GM21529 (cell line): Measurements from ENCODE around the gene PRPF19.

Experiments
- ATAC-seq: cut with Tn5 transposase; IDR thresholded peaks from one replicate; pipeline ENCODE4 v1.9.1; 2021; ENCODE audit not compliant: unreplicated experiment

PRPF19 gene

DNA sequence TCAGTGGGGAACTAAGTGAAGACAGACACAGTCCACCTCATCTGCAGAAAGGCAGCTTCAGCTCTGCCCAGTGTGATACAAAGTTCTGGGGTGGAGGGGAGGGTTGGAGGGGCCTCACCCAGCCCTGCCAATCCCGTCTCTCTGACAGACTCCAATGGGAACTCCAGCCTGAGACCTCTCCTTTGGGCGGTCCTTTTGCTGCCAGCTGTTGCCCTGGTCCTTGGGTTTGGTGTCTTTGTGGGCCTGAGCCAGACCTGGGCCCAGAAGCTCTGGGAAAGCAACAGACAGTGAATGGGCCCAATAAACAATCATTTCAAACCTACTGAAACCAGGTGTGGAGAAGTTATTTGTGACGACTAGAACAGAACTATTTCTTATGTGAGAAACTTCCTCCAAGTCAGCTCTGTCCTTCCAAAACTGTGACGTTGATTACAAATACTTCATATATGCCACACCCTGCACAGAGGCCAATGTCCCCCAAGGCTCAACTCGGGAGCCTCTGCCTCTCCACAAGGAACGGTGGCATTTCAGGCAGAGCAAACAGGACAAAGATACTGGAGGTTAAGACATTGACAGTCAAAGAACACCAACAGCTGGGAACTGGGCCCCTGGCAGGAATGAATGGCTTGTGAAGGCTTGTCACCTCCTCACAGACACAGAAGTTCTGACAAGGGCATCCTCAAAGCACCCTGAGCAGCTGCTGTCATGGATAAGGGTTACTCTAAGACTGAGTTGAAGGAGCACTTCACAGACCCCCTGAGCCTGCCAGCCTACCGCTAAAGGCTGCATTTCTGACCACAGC, 30.8 kb downstream of the PRPF19 start:
- ATAC-seq = no peak

DNA sequence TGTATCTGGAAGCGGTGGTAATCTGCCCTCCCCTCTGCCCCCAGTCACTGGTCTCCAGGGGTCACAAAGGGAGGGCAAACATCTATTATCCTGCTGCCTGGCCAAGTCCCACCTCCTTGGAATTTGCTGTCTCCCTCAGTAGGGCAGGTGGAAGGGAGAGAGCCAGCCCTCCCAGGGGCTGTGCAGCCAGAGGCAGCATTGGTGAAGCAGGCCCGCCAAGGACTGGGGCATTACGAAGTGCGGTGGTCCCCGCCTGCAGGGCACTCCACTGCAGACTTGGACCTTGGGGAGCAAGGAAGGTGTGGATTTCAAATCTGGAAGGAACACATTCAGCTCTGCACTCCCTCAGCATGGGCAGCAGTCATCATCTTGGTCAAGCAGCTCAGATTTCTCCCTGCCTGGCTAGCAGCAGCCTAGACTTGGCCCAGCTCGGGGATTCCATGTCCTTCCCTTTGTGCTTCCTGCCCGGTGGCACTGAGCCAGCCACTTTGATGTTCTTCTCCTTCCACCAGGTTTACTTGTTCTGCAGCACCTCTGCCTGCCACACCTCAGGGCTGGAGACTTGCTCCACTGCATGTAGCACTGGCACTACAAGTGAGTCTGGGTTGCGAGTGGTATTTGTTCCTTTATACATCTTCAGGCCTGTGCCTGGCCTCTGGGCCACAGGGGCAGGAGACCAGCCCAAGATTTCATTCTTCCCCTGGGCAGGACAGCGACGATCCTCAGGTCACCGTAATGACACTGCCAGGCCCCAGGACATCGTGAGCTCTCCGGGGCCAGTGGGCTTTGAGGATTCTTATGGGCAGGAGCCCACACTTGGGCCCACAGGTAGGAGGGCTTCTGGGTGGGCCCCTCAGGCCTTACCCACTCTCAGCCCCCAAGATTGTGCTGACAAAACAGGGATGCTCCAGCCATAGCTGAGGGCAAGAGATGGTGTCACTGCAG, 31.7 kb downstream of the PRPF19 start:
- ATAC-seq = no peak

DNA sequence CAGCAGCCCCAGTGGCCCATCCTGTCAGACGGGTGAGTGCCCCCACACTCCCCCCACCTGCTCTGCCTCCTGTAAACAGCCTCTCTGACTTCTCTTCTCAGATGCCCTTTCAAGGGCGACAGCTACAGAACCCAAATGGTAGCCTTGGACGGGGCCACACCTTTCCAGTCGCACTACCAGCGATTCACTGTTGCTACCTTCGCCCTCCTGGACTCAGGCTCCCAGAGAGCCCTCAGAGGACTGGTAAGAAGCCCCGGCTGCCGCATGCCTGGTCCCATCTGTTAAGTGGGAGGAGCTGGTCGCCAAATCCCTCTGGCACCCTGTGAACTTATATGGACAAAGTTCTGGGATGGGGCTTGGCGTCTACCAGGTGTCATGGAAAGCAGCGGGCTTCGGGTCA, 32.9 kb downstream of the PRPF19 start:
- no peak for ATAC-seq

DNA sequence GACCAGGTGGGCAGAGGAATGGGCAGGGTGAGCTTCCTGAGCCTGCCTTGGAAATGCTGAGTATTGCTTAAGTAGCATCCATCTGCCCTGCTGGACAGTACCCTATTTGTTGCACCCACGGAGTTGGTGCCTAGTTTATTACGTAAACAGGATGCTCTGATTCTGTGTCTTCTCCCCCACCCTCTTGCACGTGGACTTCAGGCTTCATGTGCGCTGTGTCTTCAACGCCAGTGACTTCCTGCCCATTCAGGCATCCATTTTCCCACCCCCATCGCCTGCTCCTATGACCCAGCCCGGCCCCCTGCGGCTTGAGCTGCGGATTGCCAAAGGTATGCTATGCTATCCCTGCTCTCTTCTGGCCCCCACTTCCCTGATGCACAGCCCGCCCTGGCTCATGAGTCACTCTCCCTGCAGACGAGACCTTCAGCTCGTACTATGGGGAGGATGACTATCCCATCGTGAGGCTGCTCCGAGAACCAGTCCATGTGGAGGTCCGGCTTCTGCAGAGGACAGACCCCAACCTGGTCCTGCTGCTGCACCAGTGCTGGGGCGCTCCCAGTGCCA, 33.3 kb downstream of the PRPF19 start:
- no peak for ATAC-seq

DNA sequence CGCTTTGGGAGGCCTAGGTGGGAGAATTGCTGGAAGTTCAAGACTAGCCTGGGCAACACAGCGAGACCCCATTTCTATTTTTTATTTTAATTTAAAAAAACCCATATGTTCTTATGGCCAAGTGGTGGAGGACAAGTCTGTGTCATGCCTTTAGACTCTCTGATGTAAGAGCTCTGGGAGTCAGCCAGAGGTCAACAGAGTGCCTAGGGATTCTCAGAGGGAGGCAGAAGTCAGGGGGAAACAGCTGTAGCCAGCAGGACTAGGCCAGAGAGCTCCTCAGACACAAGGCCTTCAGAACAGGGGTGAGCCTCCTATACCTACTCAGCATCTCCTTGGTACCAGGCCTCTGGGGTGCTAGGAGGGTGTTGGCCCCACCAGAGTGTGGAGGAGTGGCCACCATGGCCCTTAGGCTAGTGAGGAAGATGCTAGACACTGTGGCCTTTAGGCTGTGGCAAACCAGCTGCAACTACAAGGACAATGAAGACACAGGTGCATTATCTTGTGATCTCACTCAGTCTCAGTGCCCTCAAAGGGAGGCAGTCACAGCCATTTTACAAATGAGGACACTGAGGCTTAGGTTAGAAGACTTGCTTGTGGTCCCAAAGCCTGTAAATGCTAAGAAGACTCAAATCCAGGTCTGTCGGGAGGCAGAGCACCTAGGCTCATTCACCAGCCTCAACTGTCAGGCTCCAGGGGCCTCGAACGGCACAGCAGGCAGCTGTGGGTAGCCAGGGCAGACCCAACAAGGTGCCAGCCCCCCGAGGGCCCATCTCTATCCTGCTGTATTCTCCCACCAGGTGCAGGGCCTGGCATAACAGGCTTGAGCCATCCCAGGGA, 34.0 kb downstream of the PRPF19 start:
- ATAC-seq = no peak

GRCh38 chr11:60871378-60872061, 34.9 kb downstream of the PRPF19 start:
- ATAC-seq = no peak

DNA sequence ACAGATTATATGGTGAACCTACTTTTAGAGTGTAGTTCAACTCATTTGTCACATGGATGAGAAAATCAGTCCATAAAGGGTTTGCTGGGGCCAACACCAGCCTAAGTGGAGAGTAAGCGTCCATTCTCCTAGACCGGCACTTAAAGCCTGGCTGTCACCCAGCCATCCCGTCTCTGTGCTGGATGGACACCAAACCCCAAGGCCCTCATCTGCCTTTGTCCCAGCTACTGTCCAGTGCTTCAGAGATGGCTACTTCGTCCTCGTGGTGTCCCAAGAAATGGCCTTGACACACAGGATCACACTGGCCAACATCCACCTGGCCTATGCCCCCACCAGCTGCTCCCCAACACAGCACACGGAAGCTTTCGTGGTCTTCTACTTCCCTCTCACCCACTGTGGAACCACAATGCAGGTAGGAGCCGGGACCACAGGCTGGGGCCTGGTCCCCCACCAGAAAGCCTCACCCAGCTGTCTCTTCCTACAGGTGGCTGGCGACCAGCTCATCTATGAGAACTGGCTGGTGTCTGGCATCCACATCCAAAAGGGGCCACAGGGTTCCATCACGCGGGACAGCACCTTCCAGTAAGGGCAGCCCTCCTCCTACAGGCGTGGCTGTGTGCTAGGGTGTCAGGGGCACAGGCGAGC, 35.5 kb downstream of the PRPF19 start:
- ATAC-seq = no peak

GRCh38 chr11:60870276-60870675, 36.1 kb downstream of the PRPF19 start:
- ATAC-seq = no peak

- ATAC-seq = no peak
These were observed 36.9 kb downstream of the PRPF19 start for GRCh38 chr11:60869451-60869825.

DNA sequence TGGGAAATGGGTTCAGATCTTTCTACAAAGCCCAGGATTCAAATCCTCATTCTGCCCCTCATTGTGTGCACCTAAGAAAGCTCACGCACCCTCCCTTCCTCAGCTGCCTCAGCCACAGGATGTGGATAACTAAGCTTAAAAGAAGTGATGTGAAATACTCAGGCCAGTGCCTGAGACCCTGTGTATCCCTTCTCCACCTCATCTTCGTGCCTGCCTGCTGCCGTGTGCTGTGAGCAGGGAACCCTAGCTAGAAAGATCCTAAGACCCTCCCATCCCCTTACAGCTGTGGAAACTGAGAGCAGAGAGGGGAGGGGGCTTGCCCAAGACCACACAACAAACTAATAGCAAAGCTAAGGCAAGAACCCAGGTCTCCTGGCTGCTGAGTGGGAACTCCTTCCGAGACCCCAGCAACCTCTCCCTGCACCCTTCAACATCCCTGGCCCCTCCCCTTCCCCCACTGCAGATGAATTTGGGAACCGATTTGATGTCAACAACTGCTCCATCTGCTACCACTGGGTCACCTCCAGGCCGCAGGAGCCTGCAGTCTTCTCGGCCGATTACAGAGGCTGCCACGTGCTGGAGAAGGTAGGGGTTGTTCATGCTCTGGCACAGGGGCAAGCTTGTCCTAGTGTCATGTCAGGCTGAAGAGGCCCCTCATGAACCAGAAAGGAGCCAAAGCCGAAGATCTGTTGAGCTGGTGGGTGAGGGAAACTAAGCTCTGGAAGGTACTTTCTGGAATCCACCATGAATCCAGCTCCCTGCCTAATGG, 37.5 kb downstream of the PRPF19 start:
- no peak for ATAC-seq

GRCh38 chr11:60867871-60868681, 38.3 kb downstream of the PRPF19 start:
- no peak for ATAC-seq

GRCh38 chr11:60866911-60867870, 39.2 kb downstream of the PRPF19 start, which contains the start of gene ZP1:
Gene ZP1, plus strand, starts transcription at chr11:60867542. Its CDS starts 20 bp downstream, at chr11:60867562.
- ATAC-seq = no peak

GRCh38 chr11:60864856-60865513, 41.4 kb downstream of the PRPF19 start:
- ATAC-seq = no peak

- no peak for ATAC-seq
These were observed 42.5 kb downstream of the PRPF19 start for GRCh38 chr11:60863550-60864521.

DNA sequence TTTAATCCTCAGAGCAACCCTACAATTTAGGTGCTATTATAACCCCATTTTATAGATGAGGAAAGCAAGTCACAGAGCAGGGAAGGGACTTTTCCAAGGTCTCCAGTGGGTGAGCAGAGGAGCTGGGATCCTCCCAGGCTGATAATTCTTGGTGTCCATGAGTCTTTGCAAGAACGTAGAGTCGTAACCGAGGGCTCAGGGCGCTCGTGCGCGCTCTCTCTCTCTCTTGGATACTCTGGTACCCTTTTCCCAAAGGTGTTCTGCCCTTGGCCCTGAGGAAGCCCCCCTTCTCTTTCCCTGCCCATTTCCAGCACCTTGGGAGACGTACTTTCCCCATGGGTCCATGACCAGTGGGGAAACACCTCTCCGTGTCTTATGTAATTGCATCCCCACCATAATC, 44.2 kb downstream of the PRPF19 start:
- no peak for ATAC-seq
